ENCODE data around the gene ALOX5AP.

DNA sequence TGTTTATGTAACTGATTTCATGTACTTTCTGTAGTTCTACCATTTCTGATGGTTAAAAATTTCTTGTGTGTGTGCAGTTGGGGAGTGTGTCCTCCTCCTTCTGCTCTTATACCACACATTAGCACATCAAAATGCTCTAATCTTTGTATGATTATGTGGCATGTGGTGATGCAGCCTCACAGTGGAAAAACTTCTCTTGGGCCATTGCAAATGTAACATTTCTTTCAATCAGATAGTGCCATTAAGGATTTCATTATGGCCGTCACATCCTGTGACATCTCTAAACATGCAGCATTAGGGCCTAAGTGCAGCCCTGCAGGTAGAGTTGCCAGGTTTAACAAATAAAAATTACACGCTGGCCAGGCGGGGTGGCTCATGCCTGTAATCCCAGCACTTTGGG lies 24.9 kb upstream of the ALOX5AP start:
- TF ChIP-seq, protein P1, sequence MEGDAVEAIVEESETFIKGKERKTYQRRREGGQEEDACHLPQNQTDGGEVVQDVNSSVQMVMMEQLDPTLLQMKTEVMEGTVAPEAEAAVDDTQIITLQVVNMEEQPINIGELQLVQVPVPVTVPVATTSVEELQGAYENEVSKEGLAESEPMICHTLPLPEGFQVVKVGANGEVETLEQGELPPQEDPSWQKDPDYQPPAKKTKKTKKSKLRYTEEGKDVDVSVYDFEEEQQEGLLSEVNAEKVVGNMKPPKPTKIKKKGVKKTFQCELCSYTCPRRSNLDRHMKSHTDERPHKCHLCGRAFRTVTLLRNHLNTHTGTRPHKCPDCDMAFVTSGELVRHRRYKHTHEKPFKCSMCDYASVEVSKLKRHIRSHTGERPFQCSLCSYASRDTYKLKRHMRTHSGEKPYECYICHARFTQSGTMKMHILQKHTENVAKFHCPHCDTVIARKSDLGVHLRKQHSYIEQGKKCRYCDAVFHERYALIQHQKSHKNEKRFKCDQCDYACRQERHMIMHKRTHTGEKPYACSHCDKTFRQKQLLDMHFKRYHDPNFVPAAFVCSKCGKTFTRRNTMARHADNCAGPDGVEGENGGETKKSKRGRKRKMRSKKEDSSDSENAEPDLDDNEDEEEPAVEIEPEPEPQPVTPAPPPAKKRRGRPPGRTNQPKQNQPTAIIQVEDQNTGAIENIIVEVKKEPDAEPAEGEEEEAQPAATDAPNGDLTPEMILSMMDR (IDR thresholded peaks at IDR 0.05): no peak
- no peak for TF ChIP-seq POLR2AphosphoS5 (IDR thresholded peaks at IDR 0.05)

Measured in sigmoid colon (tissue), 4 donors.